ENCODE results near the gene HTR1B.

DNA sequence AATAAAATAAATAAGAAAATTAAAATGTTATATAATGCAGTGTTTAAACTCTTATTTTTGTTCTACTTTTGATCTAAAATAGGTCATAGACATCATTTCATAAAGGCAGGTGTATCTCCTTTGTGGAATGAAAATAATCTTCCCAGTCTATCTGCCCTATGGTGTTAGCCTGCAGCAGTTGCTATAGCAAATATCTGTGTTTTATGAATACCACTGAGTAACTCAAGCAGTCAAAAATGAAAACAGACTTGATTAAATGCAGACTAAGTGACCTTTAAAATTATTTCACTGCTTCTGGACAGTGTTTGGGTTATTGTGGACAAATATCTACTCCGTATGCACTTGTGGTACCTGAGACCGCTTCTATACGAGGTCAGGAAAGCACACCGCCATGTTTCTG is 11.8 kb downstream of the HTR1B start:
- TF ChIP-seq YY1 (IDR thresholded peaks at IDR 0.05; ENCODE audit: insufficient read depth, insufficient read length) = no peak
- TF ChIP-seq ZNF274 (IDR thresholded peaks at IDR 0.05; ENCODE audit: low read depth, low read length) = no peak
